Measurements from ENCODE around the gene PTTG1IP2.

The PTTG1IP2 gene

GRCh38 chr7:90455163-90456030, 14.0 kb upstream of the PTTG1IP2 start:
- CTCF ChIA-PET = interaction anchor here (0.7 to 1.8 kb wide), 37 partner anchors 9 to 874 kb away, joined by 3 to 27 read pairs (median 3); partner anchors contain the start of genes CDK14 and STEAP1
- Histone ChIP-seq H3K27ac (ENCODE audit: extremely low read depth, low read depth, low read length) (no peak overlapping the region), H3K4me3 (ENCODE audit: low read depth, low read length) (no peak overlapping the region; the same call in none of the 2 replicates), H3K36me3 (ENCODE audit: control insufficient read depth in 2 of 2, insufficient read depth in 1 of 2, low read length in 2 of 2) (no peaks in the 10 kb centered on the region), H3K4me1 (ENCODE audit: control insufficient read depth, insufficient read depth, low read length) (no peaks in the 10 kb centered on the region), H3K9me3 (ENCODE audit: control insufficient read depth, insufficient read depth, low read depth, low read length) (no peaks in the 10 kb centered on the region)
- POLR2A ChIA-PET = no interaction called here
- TF ChIP-seq ZFP69B (tag by site-specific recombination; IDR thresholded peaks at IDR 0.05) = no peak
- no peak for TF ChIP-seq ELK4 (IDR thresholded peaks at IDR 0.05; ENCODE audit: borderline replicate concordance, low read depth, low read length)
- no peak for TF ChIP-seq HOXC10 (CRISPR knock-in tag; IDR thresholded peaks at IDR 0.05)
- no peak for TF ChIP-seq ZNF433 (tag by site-specific recombination; IDR thresholded peaks at IDR 0.05; ENCODE audit: low read depth)
- TF ChIP-seq ZNF654 (tag by site-specific recombination; IDR thresholded peaks at IDR 0.05; ENCODE audit: low read depth) = peak; percentile 55
- TF ChIP-seq, protein P1, sequence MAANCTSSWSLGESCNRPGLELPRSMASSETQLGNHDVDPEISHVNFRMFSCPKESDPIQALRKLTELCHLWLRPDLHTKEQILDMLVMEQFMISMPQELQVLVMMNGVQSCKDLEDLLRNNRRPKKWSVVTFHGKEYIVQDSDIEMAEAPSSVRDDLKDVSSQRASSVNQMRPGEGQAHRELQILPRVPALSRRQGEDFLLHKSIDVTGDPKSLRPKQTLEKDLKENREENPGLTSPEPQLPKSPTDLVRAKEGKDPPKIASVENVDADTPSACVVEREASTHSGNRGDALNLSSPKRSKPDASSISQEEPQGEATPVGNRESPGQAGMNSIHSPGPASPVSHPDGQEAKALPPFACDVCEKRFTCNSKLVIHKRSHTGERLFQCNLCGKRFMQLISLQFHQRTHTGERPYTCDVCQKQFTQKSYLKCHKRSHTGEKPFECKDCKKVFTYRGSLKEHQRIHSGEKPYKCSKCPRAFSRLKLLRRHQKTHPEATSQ (tag by site-specific recombination; IDR thresholded peaks at IDR 0.05) = no peak
- TF ChIP-seq ZNF548 (tag by site-specific recombination; IDR thresholded peaks at IDR 0.05) = no peak
- no peak for TF ChIP-seq ZNF157 (tag by site-specific recombination; IDR thresholded peaks at IDR 0.05)

- POLR2A ChIA-PET = no interaction called here
- TF ChIP-seq ZNF792 (tag by site-specific recombination; IDR thresholded peaks at IDR 0.05) (no peak), PRDM6 (tag by site-specific recombination; IDR thresholded peaks at IDR 0.05) (no peak), MZF1 (tag by site-specific recombination; IDR thresholded peaks at IDR 0.05; ENCODE audit: borderline replicate concordance) (no peak), ZNF791 (tag by site-specific recombination; IDR thresholded peaks at IDR 0.05) (no peak), ZSCAN23 (tag by site-specific recombination; IDR thresholded peaks at IDR 0.05) (no peak), SP2 (tag by site-specific recombination; IDR thresholded peaks at IDR 0.05) (no peak), ZNF391 (tag by site-specific recombination; IDR thresholded peaks at IDR 0.05; ENCODE audit: borderline replicate concordance, low read depth) (no peak), KLF17 (tag by site-specific recombination; IDR thresholded peaks at IDR 0.05) (no peak), YY1 (tag by site-specific recombination; IDR thresholded peaks at IDR 0.05) (no peak), ZNF23 (tag by site-specific recombination; IDR thresholded peaks at IDR 0.05; ENCODE audit: borderline replicate concordance) (no peak), ZNF426 (tag by site-specific recombination; IDR thresholded peaks at IDR 0.05) (no peak), ZNF302 (tag by site-specific recombination; IDR thresholded peaks at IDR 0.05; ENCODE audit: low read depth) (no peak), ZNF148 (tag by site-specific recombination; IDR thresholded peaks at IDR 0.05; ENCODE audit: borderline replicate concordance) (no peak), ZNF362 (tag by site-specific recombination; IDR thresholded peaks at IDR 0.05) (no peak)
- TF ChIP-seq, protein P2, sequence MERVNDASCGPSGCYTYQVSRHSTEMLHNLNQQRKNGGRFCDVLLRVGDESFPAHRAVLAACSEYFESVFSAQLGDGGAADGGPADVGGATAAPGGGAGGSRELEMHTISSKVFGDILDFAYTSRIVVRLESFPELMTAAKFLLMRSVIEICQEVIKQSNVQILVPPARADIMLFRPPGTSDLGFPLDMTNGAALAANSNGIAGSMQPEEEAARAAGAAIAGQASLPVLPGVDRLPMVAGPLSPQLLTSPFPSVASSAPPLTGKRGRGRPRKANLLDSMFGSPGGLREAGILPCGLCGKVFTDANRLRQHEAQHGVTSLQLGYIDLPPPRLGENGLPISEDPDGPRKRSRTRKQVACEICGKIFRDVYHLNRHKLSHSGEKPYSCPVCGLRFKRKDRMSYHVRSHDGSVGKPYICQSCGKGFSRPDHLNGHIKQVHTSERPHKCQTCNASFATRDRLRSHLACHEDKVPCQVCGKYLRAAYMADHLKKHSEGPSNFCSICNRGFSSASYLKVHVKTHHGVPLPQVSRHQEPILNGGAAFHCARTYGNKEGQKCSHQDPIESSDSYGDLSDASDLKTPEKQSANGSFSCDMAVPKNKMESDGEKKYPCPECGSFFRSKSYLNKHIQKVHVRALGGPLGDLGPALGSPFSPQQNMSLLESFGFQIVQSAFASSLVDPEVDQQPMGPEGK (tag by site-specific recombination; IDR thresholded peaks at IDR 0.05) = no peak
Observed at GRCh38 chr7:90458104-90458503, 11.3 kb upstream of the PTTG1IP2 start.

More at GRCh38 chr7:90458104-90458503, 11.3 kb upstream of the PTTG1IP2 start:
- Histone ChIP-seq H3K36me3 (ENCODE audit: control insufficient read depth in 2 of 2, insufficient read depth in 1 of 2, low read length in 2 of 2) (no peaks in the 10 kb centered on the region), H3K4me3 (ENCODE audit: low read depth, low read length) (no peak overlapping the region), H3K27ac (ENCODE audit: extremely low read depth, low read depth, low read length) (no peak overlapping the region), H3K9me3 (ENCODE audit: control insufficient read depth, insufficient read depth, low read depth, low read length) (no peaks in the 10 kb centered on the region), H3K4me1 (ENCODE audit: control insufficient read depth, insufficient read depth, low read length) (no peaks in the 10 kb centered on the region)
- CTCF ChIA-PET = no interaction called here

All from HEK293 (cell line).